HepG2 (cell line): ENCODE measurements around the gene CALD1. TPM values are rescaled to one million over a fixed set of nuclear protein-coding genes. Genes with fewer than 3 reads are reported as not detected.

ENCODE experiments used
- BORCS8-MEF2B ChIP-seq: sonication (generic); formaldehyde crosslinking; IDR thresholded peaks from 2 replicates; pipeline ENCODE4 v1.8.0; 2022; ENCODE audit warnings: mild to moderate bottlenecking, missing genetic modification reagents
- BRCA1 ChIP-seq: sonication (generic); formaldehyde crosslinking; IDR thresholded peaks from 2 replicates; pipeline ENCODE4 v1.4.0; 2020; ENCODE audit warnings: missing genetic modification reagents
- CEBPB ChIP-seq: IDR thresholded peaks from 2 replicates; pipeline ENCODE4 v1.6.1; 2011; ENCODE audit warnings: low read depth, low read length, improper control_type of control experiment, borderline replicate concordance
- CHCHD3 ChIP-seq: sonication (generic); formaldehyde crosslinking; IDR thresholded peaks from 2 replicates; pipeline ENCODE4 v1.8.0; 2022; ENCODE audit warnings: mild to moderate bottlenecking, missing genetic modification reagents, moderate library complexity
- ESRRA ChIP-seq: sonication (generic); formaldehyde crosslinking; IDR thresholded peaks from 2 replicates; pipeline ENCODE4 v1.5.1; 2020; ENCODE audit warnings: mild to moderate bottlenecking, low read depth, missing genetic modification reagents
- KAT2B ChIP-seq: fragments of 150-350 bp; IDR thresholded peaks from 2 replicates; pipeline ENCODE4 v1.6.1; 2014; ENCODE audit warnings: low read depth, low read length, borderline replicate concordance
- KDM5A ChIP-seq: fragments of 200-600 bp; sonication (generic); IDR thresholded peaks from 2 replicates; pipeline ENCODE4 v1.7.0; 2018; ENCODE audit warnings: antibody characterized with exemption, mild to moderate bottlenecking, low read length, borderline replicate concordance
- MTA1 ChIP-seq: sonication (generic); formaldehyde crosslinking; IDR thresholded peaks from 2 replicates; pipeline ENCODE4 v1.4.0; 2020; ENCODE audit warnings: missing genetic modification reagents, mild to moderate bottlenecking, borderline replicate concordance
- NFYB ChIP-seq: sonication (generic); formaldehyde crosslinking; IDR thresholded peaks from 2 replicates; pipeline ENCODE4 v1.4.0; 2020; ENCODE audit warnings: missing genetic modification reagents
- SMYD3 ChIP-seq: sonication (generic); formaldehyde crosslinking; IDR thresholded peaks from 2 replicates; pipeline ENCODE4 v1.8.1; 2023; ENCODE audit warnings: mild to moderate bottlenecking, missing genetic modification reagents
- WIZ ChIP-seq: sonication (generic); formaldehyde crosslinking; IDR thresholded peaks from 2 replicates; pipeline ENCODE4 v1.5.1; 2020; ENCODE audit warnings: mild to moderate bottlenecking, missing genetic modification reagents
- ZEB1 ChIP-seq: IDR thresholded peaks from 2 replicates; pipeline ENCODE4 v1.6.1; 2012; ENCODE audit warnings: mild to moderate bottlenecking, low read depth, inconsistent platforms; ENCODE audit not compliant: insufficient replicate concordance
- ZNF121 ChIP-seq: sonication (generic); formaldehyde crosslinking; IDR thresholded peaks from 2 replicates; pipeline ENCODE4 v1.5.0; 2020; ENCODE audit warnings: mild to moderate bottlenecking, missing genetic modification reagents
- ZNF251 ChIP-seq: sonication (generic); formaldehyde crosslinking; IDR thresholded peaks from 2 replicates; pipeline ENCODE4 v1.9.0; 2021; ENCODE audit warnings: mild to moderate bottlenecking, missing genetic modification reagents
- ZNF530 ChIP-seq: sonication (generic); formaldehyde crosslinking; IDR thresholded peaks from 2 replicates; pipeline ENCODE4 v1.5.0; 2020; ENCODE audit warnings: low read depth, mild to moderate bottlenecking, missing genetic modification reagents
- ZNF772 ChIP-seq: sonication (generic); formaldehyde crosslinking; IDR thresholded peaks from 2 replicates; pipeline ENCODE4 v1.5.0; 2020; ENCODE audit warnings: mild to moderate bottlenecking, missing genetic modification reagents
- ZNF790 ChIP-seq: sonication (generic); formaldehyde crosslinking; IDR thresholded peaks from 2 replicates; pipeline ENCODE4 v1.8.0; 2022; ENCODE audit warnings: missing genetic modification reagents, mild to moderate bottlenecking, borderline replicate concordance
- polyA plus RNA-seq, 8 experiments: library from polyadenylated mRNA; depleted of rRNA in 3 of 8; stranded (reverse) in 7 of 8; unstranded in 1 of 8; fragments of >200 nt; fragmentation: Illumina TruSeq in 4 of 8; extraction: Trizol in 4 of 8; gene quantifications; 2 replicates each; pipeline versions ENCODE4 v1.2.1 to v1.2.3, GENCODE V29; 2011 to 2016; ENCODE audit warnings: low read depth in 4 of 8, missing spikeins in 1 of 8, mixed read lengths in 1 of 8; ENCODE audit not compliant: insufficient read depth in 1 of 8
- total RNA-seq, 5 experiments: library from RNA; depleted of rRNA; stranded (reverse); fragments of >200 nt; fragmentation: Illumina TruSeq; extraction: Trizol; gene quantifications; 2 replicates each; pipeline ENCODE4 v1.2.3, GENCODE V29; 2016; ENCODE audit warnings: low read depth in 1 of 5
- TF ChIP-seq, protein P1 (sequence below): sonication (generic); formaldehyde crosslinking; IDR thresholded peaks from 2 replicates; pipeline ENCODE4 v1.4.0; 2020; ENCODE audit warnings: mild to moderate bottlenecking, missing genetic modification reagents
- TF ChIP-seq, protein P2 (sequence below): sonication (generic); formaldehyde crosslinking; IDR thresholded peaks from 2 replicates; pipeline ENCODE4 v1.4.0; 2020; ENCODE audit warnings: missing genetic modification reagents
- TF ChIP-seq, protein P3 (sequence below): sonication (generic); formaldehyde crosslinking; IDR thresholded peaks from 2 replicates; pipeline ENCODE4 v1.5.1; 2020; ENCODE audit warnings: missing genetic modification reagents, mild to moderate bottlenecking, borderline replicate concordance
- TF ChIP-seq, protein P4 (sequence below): sonication (generic); formaldehyde crosslinking; IDR thresholded peaks from 2 replicates; pipeline ENCODE4 v1.8.0; 2022; ENCODE audit warnings: mild to moderate bottlenecking, missing genetic modification reagents, moderate library complexity
- TF ChIP-seq, protein P5 (sequence below): sonication (generic); formaldehyde crosslinking; IDR thresholded peaks from 2 replicates; pipeline ENCODE4 v1.9.0; 2022; ENCODE audit warnings: low read depth, missing genetic modification reagents

The CALD1 gene
- total and polyA plus RNA-seq, 2 of the 13 experiments (the other 11 are each of a cell fraction or from before 2014, with no cell fraction given) = 53.0 to 112 TPM

DNA sequence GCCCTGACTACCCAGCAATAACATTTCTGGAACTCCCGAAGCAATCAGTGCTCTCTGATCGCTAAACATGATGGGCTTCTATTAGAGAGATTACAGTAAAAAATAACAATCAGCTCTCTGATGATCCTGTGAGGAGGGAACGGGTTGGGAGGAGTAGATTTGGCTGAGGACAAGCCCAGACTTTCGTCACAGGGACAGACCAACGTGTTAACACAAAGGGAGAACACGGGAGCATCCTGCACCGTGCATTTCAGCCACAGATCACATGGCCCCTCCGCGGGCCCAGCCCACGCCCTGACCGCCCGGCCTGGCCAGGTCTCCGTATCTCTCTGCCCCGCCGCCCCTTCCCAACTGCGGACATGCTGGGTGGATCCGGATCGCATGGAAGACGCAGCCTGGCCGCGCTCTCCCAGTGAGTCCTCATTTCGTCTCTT is 111.8 kb downstream of the CALD1 start (continued):
- TF ChIP-seq ZNF121 (CRISPR knock-in tag) (no peak), BRCA1 (CRISPR knock-in tag) (no peak), ESRRA (CRISPR knock-in tag) (no peak), ZNF251 (CRISPR knock-in tag) (no peak), ZNF772 (CRISPR knock-in tag) (peak; percentile 78), ZNF530 (no peak), NFYB (peak; percentile 57), ZEB1 (no peak), BORCS8-MEF2B (CRISPR knock-in tag) (no peak), WIZ (CRISPR knock-in tag) (0 out of 2 replicates have a peak, but pooled peaks have one; percentile 44), CEBPB (peak; percentile 53; the same call in 1 of the 2 replicates), KAT2B (no peak), ZNF790 (no peak), CHCHD3 (no peak), SMYD3 (CRISPR knock-in tag) (no peak), KDM5A (no peak), MTA1 (CRISPR knock-in tag) (peak; percentile 29; the same call in 1 of the 2 replicates)
- TF ChIP-seq, protein P1, sequence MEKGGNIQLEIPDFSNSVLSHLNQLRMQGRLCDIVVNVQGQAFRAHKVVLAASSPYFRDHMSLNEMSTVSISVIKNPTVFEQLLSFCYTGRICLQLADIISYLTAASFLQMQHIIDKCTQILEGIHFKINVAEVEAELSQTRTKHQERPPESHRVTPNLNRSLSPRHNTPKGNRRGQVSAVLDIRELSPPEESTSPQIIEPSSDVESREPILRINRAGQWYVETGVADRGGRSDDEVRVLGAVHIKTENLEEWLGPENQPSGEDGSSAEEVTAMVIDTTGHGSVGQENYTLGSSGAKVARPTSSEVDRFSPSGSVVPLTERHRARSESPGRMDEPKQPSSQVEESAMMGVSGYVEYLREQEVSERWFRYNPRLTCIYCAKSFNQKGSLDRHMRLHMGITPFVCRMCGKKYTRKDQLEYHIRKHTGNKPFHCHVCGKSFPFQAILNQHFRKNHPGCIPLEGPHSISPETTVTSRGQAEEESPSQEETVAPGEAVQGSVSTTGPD (CRISPR knock-in tag) = no peak
- TF ChIP-seq, protein P2, sequence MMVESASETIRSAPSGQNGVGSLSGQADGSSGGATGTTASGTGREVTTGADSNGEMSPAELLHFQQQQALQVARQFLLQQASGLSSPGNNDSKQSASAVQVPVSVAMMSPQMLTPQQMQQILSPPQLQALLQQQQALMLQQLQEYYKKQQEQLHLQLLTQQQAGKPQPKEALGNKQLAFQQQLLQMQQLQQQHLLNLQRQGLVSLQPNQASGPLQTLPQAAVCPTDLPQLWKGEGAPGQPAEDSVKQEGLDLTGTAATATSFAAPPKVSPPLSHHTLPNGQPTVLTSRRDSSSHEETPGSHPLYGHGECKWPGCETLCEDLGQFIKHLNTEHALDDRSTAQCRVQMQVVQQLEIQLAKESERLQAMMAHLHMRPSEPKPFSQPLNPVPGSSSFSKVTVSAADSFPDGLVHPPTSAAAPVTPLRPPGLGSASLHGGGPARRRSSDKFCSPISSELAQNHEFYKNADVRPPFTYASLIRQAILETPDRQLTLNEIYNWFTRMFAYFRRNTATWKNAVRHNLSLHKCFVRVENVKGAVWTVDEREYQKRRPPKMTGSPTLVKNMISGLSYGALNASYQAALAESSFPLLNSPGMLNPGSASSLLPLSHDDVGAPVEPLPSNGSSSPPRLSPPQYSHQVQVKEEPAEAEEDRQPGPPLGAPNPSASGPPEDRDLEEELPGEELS (CRISPR knock-in tag) = peak; percentile 79
- TF ChIP-seq, protein P3, sequence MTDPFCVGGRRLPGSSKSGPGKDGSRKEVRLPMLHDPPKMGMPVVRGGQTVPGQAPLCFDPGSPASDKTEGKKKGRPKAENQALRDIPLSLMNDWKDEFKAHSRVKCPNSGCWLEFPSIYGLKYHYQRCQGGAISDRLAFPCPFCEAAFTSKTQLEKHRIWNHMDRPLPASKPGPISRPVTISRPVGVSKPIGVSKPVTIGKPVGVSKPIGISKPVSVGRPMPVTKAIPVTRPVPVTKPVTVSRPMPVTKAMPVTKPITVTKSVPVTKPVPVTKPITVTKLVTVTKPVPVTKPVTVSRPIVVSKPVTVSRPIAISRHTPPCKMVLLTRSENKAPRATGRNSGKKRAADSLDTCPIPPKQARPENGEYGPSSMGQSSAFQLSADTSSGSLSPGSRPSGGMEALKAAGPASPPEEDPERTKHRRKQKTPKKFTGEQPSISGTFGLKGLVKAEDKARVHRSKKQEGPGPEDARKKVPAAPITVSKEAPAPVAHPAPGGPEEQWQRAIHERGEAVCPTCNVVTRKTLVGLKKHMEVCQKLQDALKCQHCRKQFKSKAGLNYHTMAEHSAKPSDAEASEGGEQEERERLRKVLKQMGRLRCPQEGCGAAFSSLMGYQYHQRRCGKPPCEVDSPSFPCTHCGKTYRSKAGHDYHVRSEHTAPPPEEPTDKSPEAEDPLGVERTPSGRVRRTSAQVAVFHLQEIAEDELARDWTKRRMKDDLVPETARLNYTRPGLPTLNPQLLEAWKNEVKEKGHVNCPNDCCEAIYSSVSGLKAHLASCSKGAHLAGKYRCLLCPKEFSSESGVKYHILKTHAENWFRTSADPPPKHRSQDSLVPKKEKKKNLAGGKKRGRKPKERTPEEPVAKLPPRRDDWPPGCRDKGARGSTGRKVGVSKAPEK = no peak
- TF ChIP-seq, protein P4, sequence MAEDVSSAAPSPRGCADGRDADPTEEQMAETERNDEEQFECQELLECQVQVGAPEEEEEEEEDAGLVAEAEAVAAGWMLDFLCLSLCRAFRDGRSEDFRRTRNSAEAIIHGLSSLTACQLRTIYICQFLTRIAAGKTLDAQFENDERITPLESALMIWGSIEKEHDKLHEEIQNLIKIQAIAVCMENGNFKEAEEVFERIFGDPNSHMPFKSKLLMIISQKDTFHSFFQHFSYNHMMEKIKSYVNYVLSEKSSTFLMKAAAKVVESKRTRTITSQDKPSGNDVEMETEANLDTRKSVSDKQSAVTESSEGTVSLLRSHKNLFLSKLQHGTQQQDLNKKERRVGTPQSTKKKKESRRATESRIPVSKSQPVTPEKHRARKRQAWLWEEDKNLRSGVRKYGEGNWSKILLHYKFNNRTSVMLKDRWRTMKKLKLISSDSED (CRISPR knock-in tag) = no peak
- TF ChIP-seq, protein P5, sequence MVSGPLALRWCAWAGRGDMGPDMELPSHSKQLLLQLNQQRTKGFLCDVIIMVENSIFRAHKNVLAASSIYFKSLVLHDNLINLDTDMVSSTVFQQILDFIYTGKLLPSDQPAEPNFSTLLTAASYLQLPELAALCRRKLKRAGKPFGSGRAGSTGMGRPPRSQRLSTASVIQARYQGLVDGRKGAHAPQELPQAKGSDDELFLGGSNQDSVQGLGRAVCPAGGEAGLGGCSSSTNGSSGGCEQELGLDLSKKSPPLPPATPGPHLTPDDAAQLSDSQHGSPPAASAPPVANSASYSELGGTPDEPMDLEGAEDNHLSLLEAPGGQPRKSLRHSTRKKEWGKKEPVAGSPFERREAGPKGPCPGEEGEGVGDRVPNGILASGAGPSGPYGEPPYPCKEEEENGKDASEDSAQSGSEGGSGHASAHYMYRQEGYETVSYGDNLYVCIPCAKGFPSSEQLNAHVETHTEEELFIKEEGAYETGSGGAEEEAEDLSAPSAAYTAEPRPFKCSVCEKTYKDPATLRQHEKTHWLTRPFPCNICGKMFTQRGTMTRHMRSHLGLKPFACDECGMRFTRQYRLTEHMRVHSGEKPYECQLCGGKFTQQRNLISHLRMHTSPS (CRISPR knock-in tag) = no peak
